ENCODE results near the gene LCN2.

Gene LCN2

GRCh38 chr9:128166169-128166568 is 16.9 kb downstream of the LCN2 start:
- Histone ChIP-seq H3K36me3 (ENCODE audit: low read length) (no peaks in the 10 kb centered on the region), H3K9me3 (ENCODE audit: insufficient read depth, low read length) (no peaks in the 10 kb centered on the region)

GRCh38 chr9:128167209-128167608 is 18.0 kb downstream of the LCN2 start:
- no peak overlapping the region for H3K9ac ChIP-seq (ENCODE audit: low read length)

More at GRCh38 chr9:128166169-128166568, 16.9 kb downstream of the LCN2 start:
- H3K4me2 ChIP-seq (ENCODE audit: low read depth, low read length, poor library complexity, severe bottlenecking), result no peak overlapping the region
- no peak for TF ChIP-seq CTCF (IDR thresholded peaks at IDR 0.05; ENCODE audit: insufficient read depth, low read length, poor library complexity, severe bottlenecking)
- no peak for TF ChIP-seq EZH2phosphoT487 (conservative IDR thresholded peaks at IDR 0.05; ENCODE audit: low read length)
- H2AFZ ChIP-seq (ENCODE audit: low read depth, low read length, severe bottlenecking), result no peak overlapping the region
- H3K79me2 ChIP-seq (ENCODE audit: insufficient read depth, low read length), result no peaks in the 10 kb centered on the region
- no peaks in the 10 kb centered on the region for H3K27me3 ChIP-seq (ENCODE audit: low read length)
- H3F3A ChIP-seq (ENCODE audit: insufficient read depth), result no peaks in the 10 kb centered on the region
- H3K4me3 ChIP-seq (ENCODE audit: insufficient read depth, low read length, poor library complexity, severe bottlenecking), result no peak overlapping the region
- H3K9me2 ChIP-seq (replicated peaks; ENCODE audit: insufficient read depth, low read length), result no peaks in the 10 kb centered on the region
- no peak overlapping the region for H3K27ac ChIP-seq (ENCODE audit: low read depth, low read length)
- no peak overlapping the region for H3K9ac ChIP-seq (ENCODE audit: low read length)
- H4K20me1 ChIP-seq (ENCODE audit: low read depth, low read length), result no peaks in the 10 kb centered on the region

GRCh38 chr9:128168731-128169308 is 19.6 kb downstream of the LCN2 start:
- Histone ChIP-seq H3K9me2 (replicated peaks; ENCODE audit: insufficient read depth, low read length) (no peaks in the 10 kb centered on the region), H2AFZ (ENCODE audit: low read depth, low read length, severe bottlenecking) (no peak overlapping the region), H3K27ac (ENCODE audit: low read depth, low read length) (no peak overlapping the region), H3K9ac (ENCODE audit: low read length) (no peak overlapping the region), H4K20me1 (ENCODE audit: low read depth, low read length) (no peaks in the 10 kb centered on the region), H3K79me2 (ENCODE audit: insufficient read depth, low read length) (no peaks in the 10 kb centered on the region), H3K4me3 (ENCODE audit: insufficient read depth, low read length, poor library complexity, severe bottlenecking) (no peak overlapping the region), H3K9me3 (ENCODE audit: insufficient read depth, low read length) (no peaks in the 10 kb centered on the region), H3K27me3 (ENCODE audit: low read length) (no peaks in the 10 kb centered on the region), H3F3A (ENCODE audit: insufficient read depth) (no peaks in the 10 kb centered on the region), H3K4me2 (ENCODE audit: low read depth, low read length, poor library complexity, severe bottlenecking) (no peak overlapping the region), H3K36me3 (ENCODE audit: low read length) (no peaks in the 10 kb centered on the region)
- TF ChIP-seq EZH2phosphoT487 (conservative IDR thresholded peaks at IDR 0.05; ENCODE audit: low read length), result no peak
- no peak for TF ChIP-seq CTCF (IDR thresholded peaks at IDR 0.05; ENCODE audit: insufficient read depth, low read length, poor library complexity, severe bottlenecking)

More at GRCh38 chr9:128167209-128167608, 18.0 kb downstream of the LCN2 start:
- no peak for TF ChIP-seq EZH2phosphoT487 (conservative IDR thresholded peaks at IDR 0.05; ENCODE audit: low read length)
- TF ChIP-seq CTCF (IDR thresholded peaks at IDR 0.05; ENCODE audit: insufficient read depth, low read length, poor library complexity, severe bottlenecking), result no peak
- no peaks in the 10 kb centered on the region for H3K79me2 ChIP-seq (ENCODE audit: insufficient read depth, low read length)
- H3K27ac ChIP-seq (ENCODE audit: low read depth, low read length), result no peak overlapping the region
- no peaks in the 10 kb centered on the region for H3K36me3 ChIP-seq (ENCODE audit: low read length)
- H2AFZ ChIP-seq (ENCODE audit: low read depth, low read length, severe bottlenecking), result no peak overlapping the region
- H3K27me3 ChIP-seq (ENCODE audit: low read length), result no peaks in the 10 kb centered on the region
- H3K9me3 ChIP-seq (ENCODE audit: insufficient read depth, low read length), result no peaks in the 10 kb centered on the region
- H3K4me2 ChIP-seq (ENCODE audit: low read depth, low read length, poor library complexity, severe bottlenecking), result no peak overlapping the region
- no peak overlapping the region for H3K4me3 ChIP-seq (ENCODE audit: insufficient read depth, low read length, poor library complexity, severe bottlenecking)
- no peaks in the 10 kb centered on the region for H4K20me1 ChIP-seq (ENCODE audit: low read depth, low read length)
- no peaks in the 10 kb centered on the region for H3K9me2 ChIP-seq (replicated peaks; ENCODE audit: insufficient read depth, low read length)
- no peaks in the 10 kb centered on the region for H3F3A ChIP-seq (ENCODE audit: insufficient read depth)
